SHP77 (cell line): ENCODE measurements around the gene CATSPER3.
"Not testable (repeated sequence)": the region's sequence is repeated elsewhere in the genome, so short reads cannot be mapped to it uniquely, and the experiment has no call there.

Experiments used
- DNase-seq, 2 experiments: peaks; one replicate each; lab custom pipeline; 2025; lab: John Stamatoyannopoulos, UW

CATSPER3 gene

DNA sequence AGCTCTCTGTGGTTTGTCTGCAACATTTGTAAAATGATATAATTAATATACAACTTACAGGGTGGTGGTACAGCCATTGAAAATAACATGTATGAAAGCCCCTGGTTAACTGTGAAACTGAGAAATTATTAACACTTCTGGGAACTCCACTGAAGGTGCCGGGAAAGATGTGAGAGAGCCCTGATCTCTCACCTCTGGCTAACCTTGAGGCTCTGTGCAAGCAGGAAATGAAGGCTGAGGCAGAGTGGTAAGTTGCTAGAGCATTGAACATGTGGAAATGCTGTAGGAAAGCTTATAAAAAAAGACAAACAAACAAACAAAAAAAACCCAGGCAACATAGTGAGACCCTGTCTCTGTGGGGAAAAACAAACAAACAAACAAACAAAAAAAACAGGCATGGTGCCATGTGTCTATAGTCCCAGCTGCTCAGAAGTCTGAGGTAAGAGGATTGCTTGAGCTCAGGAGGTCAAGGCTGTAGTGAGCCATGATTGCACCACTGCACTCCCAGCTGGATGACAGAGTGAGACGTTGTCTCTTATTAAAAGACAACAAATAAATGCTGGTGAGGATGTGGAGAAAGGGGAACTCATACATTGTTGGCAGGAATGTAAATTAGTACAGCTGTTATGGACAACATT is 7.5 kb downstream of the CATSPER3 start:
- DNase-seq, result no peak

DNA sequence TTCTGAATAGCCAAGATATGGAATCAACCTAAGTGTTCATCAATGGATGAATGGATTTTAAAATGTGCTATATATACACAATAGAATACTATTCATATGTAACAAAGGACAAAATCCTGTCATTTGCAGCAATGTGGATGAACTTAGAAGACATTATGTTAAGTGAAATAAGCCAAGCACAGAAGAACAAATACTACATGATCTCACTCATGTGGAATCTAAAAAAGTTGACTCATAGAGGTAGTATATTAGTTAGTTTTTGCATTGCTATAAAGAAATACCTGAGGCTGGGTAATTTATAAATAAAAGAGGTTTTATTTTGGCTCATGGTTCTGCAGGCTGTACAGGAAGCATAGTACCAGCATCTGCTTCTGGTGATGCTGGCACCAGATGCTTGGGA is 8.1 kb downstream of the CATSPER3 start:
- DNase-seq, result no peak

- DNase-seq, result no peak
These were observed 9.1 kb downstream of the CATSPER3 start for GRCh38 chr5:134976841-134977240.

DNA sequence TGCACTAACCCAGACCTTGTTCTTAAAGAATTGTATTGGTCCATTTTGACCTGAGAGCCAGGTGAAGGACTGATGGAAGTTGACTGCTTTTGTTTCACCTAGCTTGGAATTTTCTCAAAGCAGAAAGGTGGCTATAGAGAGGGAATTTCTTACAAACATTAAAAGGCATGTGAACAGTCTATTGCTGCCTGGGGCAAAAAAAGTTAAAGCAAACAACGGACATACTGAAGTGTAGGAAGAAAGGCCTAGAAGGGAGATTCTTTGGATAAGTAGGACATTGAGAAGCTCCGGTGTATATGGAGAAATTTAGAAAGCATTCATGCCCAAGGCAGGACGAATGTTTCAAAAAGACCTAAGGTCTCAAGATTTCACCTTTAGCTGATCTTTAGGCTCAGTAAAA is 11.7 kb downstream of the CATSPER3 start:
- no peak for DNase-seq

DNA sequence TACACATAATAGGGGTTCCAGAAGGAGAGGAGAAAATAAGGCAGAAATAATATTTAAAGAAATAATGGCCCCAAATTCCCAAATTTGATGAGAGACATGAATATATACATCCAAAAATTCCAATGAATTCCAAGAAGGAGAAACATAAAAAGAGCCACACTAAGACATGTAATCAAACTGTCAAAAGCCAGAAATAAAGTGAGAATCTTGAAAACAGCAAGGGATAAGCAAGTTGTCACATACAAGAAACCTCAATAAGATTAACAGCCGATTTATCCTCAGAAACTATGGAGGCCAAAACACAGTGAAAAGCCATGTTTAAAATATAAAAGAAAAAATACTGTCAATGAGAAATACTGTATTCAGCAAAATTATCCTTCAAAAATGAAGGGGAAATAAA is 14.5 kb downstream of the CATSPER3 start:
- no peak for DNase-seq

DNA sequence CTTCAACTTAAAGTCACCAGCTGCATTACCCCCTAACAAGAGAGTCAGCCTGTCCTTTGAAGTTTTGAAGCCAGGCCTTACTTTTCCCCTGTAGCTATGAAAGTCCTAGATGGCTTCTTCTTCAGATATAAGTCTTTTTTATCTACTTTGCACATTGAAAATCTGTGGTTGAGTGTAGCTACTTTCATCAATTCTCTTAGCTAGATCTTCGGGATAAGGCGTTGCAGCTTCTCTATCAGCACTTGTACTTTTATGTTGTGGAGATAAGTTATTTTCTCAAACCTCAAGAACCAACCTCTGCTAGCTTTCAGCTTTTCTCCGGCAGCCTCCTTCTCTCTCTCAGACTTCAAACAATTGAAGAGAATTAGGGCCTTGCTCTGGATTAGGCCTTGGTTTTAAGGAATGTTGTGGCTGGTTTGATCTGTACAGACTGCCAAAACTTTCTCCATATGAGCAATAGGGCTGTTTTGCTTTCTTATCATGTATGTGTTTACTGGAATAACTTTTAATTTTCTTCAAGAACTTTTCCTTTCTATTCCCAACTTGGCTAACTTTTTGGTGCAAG is 21.6 kb downstream of the CATSPER3 start:
- no peak for DNase-seq

DNA sequence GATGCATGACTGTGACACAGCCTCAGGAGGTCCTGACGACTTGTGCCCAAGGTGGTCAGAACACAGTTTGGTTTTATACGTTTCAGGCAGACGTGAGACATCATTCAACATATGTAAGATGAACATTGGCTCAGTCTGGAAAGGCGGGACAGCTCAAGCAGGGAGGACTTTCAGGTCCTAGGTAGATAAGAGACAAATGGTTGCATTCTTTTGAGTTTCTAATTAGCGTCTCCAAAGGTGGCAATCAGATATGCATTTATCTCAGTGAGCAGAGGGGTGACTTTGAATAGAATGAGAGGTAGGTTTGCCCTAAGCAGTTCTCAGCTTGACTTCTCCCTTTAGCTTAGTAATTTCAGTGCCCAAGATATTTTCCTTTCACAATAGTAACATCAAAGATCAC is 22.5 kb downstream of the CATSPER3 start:
- not testable (repeated sequence) for DNase-seq

GRCh38 chr5:134992148-134992547 is 24.4 kb downstream of the CATSPER3 start:
- DNase-seq, result no peak

DNA sequence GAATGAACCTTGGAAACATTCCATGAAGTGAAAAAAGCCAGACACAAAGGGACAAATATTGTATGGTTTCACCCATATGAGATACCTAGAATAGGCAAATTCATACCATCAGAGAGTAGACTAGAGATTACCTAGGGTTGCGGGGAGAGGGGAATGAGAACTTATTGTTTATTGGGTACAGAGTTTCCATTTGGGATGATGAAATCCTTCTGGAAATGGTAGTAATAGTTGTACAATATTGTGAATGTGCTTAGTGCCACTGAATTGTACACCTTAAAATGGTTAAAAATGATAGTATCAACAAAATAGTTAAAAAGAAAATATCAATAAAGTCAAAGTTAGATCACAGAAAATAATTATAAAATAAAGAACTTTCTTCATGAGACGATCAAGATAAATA is 25.5 kb downstream of the CATSPER3 start:
- no peak for DNase-seq

DNA sequence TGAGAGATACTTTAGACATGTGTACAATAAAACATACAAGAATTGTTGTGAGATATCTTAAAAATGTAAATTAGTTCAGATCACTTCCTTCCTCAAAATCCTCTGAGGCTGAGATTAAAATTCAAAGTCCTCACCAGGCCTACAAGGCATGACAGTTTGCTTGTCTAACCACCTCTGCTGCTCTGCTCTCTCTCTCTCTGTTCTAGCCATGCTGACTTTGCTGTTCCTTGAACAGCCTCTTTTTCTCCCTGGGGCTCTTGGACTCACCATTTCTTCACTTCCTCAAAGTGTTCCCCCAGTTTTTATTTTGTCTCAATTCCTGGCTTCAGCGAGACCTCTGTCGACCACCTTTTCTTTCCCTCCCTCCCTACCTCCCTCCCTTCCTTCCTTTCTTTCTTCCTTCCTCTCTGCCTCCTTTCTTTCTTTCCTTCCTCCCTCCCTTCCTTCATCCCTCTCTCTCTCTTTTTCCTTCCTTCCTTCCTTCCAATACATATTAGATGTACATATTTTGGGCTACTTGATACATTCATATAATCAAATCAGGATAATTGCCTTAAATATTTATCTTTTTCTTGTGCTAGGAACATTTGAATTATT is 27.0 kb downstream of the CATSPER3 start:
- DNase-seq, result no peak

DNA sequence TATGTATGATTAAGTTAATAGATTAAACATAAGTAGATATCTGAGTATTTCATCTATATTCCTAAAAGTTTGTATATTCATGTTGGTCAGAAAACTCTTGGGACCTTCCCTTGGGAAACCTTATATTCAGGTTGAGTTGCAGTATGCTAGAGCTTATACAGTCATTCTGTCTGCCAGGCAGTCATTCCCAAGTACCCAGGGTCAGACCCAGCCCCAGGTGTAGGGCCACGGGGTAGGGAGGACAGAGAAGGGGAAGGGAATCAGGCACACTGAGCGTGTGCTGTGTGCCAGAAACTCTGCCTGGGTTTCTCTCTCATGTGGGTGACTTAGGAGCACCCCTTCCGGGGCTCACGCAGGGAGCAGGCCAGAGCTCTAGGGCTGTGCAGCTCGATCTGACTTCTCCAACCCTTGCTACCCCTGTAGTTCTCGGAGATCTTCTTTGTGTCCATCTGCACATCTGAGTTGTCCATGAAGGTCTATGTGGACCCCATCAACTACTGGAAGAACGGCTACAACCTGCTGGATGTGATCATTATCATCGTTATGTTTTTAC is 28.2 kb downstream of the CATSPER3 start:
- no peak for DNase-seq

- DNase-seq, result no peak
These were observed 29.3 kb downstream of the CATSPER3 start for GRCh38 chr5:134997015-134997414.

DNA sequence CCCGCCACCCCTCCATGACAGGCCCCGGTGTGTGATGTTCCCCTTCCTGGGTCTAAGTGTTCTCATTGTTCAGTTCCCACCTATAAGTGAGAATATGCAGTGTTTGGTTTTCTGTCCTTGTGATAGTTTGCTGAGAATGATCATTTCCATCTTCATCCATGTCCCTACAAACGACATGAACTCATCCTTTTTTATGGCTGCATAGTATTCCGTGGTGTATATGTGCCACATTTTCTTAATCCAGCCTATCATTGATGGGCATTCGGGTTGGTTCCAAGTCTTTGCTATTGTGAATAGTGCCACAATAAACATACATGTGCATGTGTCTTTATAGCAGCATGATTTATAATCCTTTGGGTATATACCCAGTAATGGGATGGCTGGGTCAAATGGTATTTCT is 30.4 kb downstream of the CATSPER3 start:
- not testable (repeated sequence) for DNase-seq

DNA sequence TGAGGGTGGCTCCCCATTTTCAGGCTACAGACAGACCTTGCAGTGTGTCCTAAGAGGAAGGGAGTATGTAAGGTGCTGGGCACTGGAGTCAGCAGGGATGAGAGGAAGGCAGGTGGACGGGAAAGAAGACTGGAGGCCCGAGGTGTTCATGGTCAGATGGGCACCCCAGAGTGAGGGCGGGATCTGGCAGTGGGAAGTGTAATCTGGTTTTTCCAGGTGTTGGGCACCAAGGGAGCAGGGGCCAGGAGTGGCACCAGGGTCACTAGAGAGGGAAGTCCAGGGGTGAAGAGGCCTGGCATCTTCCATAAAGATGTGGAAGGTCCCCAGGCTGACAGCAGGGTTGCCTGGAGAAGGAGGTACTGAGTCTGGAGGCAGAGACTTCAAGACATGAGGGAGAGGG is 36.7 kb downstream of the CATSPER3 start:
- no peak for DNase-seq

DNA sequence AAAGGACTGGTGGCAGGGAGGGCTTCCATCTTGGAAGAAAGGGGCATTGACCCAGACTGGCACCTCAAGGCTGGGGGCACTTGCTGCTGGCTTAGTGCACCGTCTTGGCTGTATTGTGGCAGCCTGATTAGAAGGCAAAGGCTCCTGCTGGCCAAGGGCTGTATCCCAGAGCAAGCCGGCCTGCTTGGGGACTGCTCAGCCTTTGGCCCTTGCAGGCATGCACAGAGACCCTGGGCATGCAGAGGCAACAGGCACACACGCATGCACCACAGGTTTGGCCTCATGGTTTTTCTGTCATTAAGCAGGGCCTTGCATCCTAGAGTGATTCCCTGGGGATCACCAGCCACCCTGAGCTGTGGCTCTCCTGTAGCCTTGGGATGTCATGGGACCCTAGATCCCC is 37.4 kb downstream of the CATSPER3 start:
- no peak for DNase-seq

DNA sequence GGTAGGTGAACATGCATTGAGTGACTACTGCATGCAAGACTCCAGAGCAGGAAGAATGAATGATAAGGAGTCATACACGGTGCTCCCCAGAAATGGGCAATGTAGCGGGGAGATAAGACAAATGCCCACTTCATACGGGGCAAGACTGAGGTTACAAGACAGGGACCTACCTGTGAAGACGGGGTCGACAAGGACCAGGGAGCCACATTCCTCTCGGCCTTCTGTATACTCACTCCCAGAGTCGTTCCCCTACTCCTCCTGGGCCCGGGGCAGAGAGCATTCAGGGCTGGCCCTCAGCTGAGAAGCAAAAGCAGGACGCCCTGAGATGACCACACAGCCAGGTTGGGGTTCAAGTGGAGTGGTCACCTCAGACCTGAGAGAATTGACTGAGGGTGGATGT is 39.6 kb downstream of the CATSPER3 start:
- no peak for DNase-seq

DNA sequence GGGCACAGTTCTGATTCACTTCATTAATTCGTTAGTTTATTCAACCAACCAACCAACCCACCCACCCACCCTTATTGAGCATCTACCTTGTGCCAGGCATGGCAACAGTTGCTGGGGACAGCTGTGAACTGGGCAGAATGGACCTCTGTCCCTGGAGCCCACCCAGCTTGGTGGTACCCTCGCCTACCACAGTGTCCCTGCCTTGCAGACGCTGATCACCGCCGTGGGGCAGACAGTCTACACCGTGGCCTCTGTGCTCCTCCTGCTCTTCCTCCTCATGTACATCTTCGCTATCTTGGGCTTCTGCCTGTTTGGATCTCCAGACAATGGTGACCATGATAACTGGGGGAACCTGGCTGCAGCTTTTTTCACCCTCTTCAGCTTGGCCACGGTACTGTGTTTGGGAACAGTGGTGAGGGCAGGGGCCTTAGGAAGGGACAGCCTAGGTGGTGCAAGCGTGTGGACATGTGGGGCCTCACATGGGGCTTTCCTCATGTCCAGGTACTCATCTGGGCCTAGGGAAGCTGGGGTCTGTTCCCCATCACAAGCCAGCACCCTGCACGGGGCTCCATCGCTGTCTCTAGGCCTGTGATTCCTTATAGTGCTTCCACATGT is 40.1 kb downstream of the CATSPER3 start:
- DNase-seq, result no peak

- DNase-seq, result no peak
These were observed 40.8 kb downstream of the CATSPER3 start for GRCh38 chr5:135008556-135008955.

DNA sequence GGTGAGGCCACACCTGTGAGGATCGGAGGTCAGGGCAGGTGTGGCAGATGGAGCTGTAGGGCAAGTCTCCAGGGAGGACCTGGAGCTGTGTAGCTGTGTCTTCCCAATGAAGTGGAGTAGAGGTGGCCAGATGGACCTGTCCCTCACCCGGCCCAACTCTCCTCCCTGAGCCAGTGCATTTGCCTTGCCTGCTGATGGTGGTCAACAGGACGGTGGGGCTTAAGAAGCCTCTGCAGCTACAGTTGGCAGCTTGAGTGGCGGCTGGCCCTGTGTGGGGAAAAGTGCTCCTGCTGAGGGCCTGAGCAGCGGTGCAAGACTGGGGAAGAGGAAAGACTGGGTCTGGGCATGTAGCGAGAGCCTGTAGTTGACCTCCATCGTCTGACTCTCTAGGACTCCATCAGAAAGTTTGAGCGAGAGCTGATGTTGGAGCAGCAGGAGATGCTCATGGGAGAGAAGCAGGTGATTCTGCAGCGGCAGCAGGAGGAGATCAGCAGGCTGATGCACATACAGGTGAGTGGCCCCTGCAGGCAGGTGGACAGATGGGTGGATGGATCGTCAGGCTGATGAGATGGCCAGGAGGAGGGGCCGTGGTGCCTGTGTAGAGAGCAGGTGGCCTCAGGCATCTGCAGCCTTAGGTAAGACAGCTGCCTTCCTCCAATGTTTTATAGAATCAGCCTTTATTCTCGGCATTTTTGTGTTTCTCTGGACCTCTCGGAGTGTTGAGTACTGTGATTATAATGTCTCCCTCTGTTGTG is 41.5 kb downstream of the CATSPER3 start:
- DNase-seq, result peak; percentile 16 to 55

DNA sequence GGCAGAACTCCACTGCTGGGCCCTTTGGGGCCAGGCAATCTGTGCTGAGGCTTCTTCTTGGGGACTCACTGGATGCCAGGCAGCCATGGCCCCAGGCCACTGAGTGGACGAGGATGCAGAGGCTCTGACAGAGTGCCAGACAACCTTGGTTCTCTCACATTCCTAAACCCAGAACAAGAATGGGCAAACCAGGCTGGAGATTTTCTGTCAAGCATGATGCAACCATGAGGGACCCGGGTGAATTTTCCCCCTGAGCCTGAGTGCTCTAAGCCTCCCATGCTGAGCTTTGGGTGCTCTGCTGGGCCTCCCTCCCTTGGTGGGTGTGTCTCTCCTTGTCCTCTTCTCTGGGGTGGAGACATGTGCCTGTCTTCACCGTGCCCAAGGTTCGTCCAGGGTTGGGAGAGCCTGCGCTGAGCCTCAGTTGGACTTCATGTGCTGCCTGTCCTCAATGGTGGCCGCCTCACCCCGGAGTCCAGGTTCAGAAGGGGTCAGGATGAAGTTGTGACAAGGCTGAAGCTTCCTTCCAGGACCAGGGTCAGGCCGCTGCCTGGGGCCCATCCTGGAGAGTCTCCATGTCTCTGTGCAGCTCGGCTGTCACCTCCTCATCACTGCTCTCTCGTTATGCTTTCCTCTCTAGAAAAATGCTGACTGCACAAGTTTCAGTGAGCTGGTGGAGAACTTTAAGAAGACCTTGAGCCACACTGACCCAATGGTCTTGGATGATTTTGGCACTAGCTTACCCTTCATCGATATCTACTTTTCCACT is 42.2 kb downstream of the CATSPER3 start:
- no peak for DNase-seq

- DNase-seq, result no peak
These were observed 43.0 kb downstream of the CATSPER3 start for GRCh38 chr5:135010502-135011354.
